Stimulated activated CD8-positive, alpha-beta memory T cell treated with anti-CD3 and anti-CD28 coated beads, Interleukin-4, amount 100 ng/mL, for 48 hours (primary cell): ENCODE measurements around the gene TMEM92.
A peak's percentile ranks its signal among the peaks of the same experiment; 100 is the strongest.

Experiments
- DNase-seq: peaks from one replicate; pipeline ENCODE4 v3.0.0-alpha.2; 2020

The TMEM92 gene

GRCh38 chr17:50262001-50262794, 12.1 kb upstream of the TMEM92 start:
- no peak for DNase-seq

- DNase-seq: no peak
Observed at GRCh38 chr17:50263331-50264262, 10.7 kb upstream of the TMEM92 start.

- no peak for DNase-seq
Observed at GRCh38 chr17:50264263-50265113, 9.8 kb upstream of the TMEM92 start.

GRCh38 chr17:50265212-50265611, 9.1 kb upstream of the TMEM92 start:
- DNase-seq: peak; percentile 13

GRCh38 chr17:50265690-50266315, 8.5 kb upstream of the TMEM92 start:
- DNase-seq: peak; percentile 18

GRCh38 chr17:50266384-50267073, 7.7 kb upstream of the TMEM92 start:
- peak; percentile 4 for DNase-seq

- DNase-seq: peak; percentile 18
Observed at GRCh38 chr17:50267074-50267841, 7.0 kb upstream of the TMEM92 start.

GRCh38 chr17:50268026-50268425, 6.2 kb upstream of the TMEM92 start:
- peak; percentile 9 for DNase-seq

GRCh38 chr17:50268743-50269275, 5.5 kb upstream of the TMEM92 start:
- peak; percentile 13 for DNase-seq

- DNase-seq: peak; percentile 82
Observed at GRCh38 chr17:50269477-50270434, 4.5 kb upstream of the TMEM92 start.

- peak; percentile 14 for DNase-seq
Observed at GRCh38 chr17:50270435-50271362, 3.6 kb upstream of the TMEM92 start.

- DNase-seq: peak; percentile 14
Observed at GRCh38 chr17:50271363-50271750, 2.9 kb upstream of the TMEM92 start.

GRCh38 chr17:50272246-50272645, 2.0 kb upstream of the TMEM92 start:
- peak; percentile 21 for DNase-seq

GRCh38 chr17:50272711-50273653, 1.3 kb upstream of the TMEM92 start:
- DNase-seq: peak; percentile 78

GRCh38 chr17:50273654-50274040, 619 bp upstream of the TMEM92 start:
- no peak for DNase-seq

GRCh38 chr17:50274897-50275221, 593 bp downstream of the TMEM92 start:
- no peak for DNase-seq

- DNase-seq: no peak
Observed at GRCh38 chr17:50275279-50275678, 1.0 kb downstream of the TMEM92 start.
